MCF 10A (cell line): ENCODE results near the gene CENPA. TPM values are rescaled to one million over a fixed set of nuclear protein-coding genes. Genes with fewer than 3 reads are reported as not detected.
A peak's percentile ranks its signal among the peaks of the same experiment; 100 is the strongest.

Source experiments
- BruUV-seq: library from RNA; stranded (reverse); fragments of 400-500 nt; replicated peaks from 2 replicates; lab custom pipeline; 2021; lab: Mats Ljungman, UMichigan
- CTCF ChIA-PET: fragments of 300-600 bp; sonication (Branson Sonifier 250); formaldehyde crosslinking; extraction: SDS; loops from one replicate; lab custom pipeline; 2021; ENCODE audit warnings: antibody characterized with exemption, inconsistent platforms; lab: Yijun Ruan, JAX
- POLR2A ChIA-PET: fragments of 300-600, 350-650 bp; sonication (Branson Sonifier 250); formaldehyde crosslinking; extraction: SDS; loops from one replicate; lab custom pipeline; 2020; ENCODE audit warnings: antibody characterized with exemption, inconsistent platforms; lab: Yijun Ruan, JAX
- DNase-seq: peaks from one replicate; pipeline ENCODE4 v3.0.0-alpha.2; 2018; ENCODE audit not compliant: unreplicated experiment
- H3K27ac Mint-ChIP-seq: one replicate; pipeline ENCODE4 v1.8.0; 2022; ENCODE audit warnings: mild to moderate bottlenecking, low read depth, mixed read lengths; ENCODE audit not compliant: unreplicated experiment
- H3K27me3 Mint-ChIP-seq: one replicate; pipeline ENCODE4 v1.8.0; 2022; ENCODE audit warnings: mixed read lengths; ENCODE audit not compliant: insufficient read depth, unreplicated experiment
- H3K36me3 Mint-ChIP-seq: one replicate; pipeline ENCODE4 v1.8.0; 2022; ENCODE audit warnings: mild to moderate bottlenecking, moderate library complexity, mixed read lengths; ENCODE audit not compliant: insufficient read depth, unreplicated experiment
- H3K4me1 Mint-ChIP-seq: one replicate; pipeline ENCODE4 v1.8.0; 2022; ENCODE audit warnings: mixed read lengths; ENCODE audit not compliant: insufficient read depth, unreplicated experiment
- H3K4me3 Mint-ChIP-seq: one replicate; pipeline ENCODE4 v1.8.0; 2022; ENCODE audit warnings: mild to moderate bottlenecking, moderate library complexity, mixed read lengths; ENCODE audit not compliant: unreplicated experiment
- H3K9me3 Mint-ChIP-seq: one replicate; pipeline ENCODE4 v1.8.0; 2022; ENCODE audit warnings: mixed read lengths; ENCODE audit not compliant: unreplicated experiment
- CTCF ChIP-seq: fragments of 200-600 bp; IDR thresholded peaks from one replicate; pipeline ENCODE4 v1.8.0; 2022; ENCODE audit warnings: antibody characterized with exemption, mild to moderate bottlenecking; ENCODE audit not compliant: unreplicated experiment
- intact Hi-C: fragments of 100-400 bp; cut with micrococcal nuclease; formaldehyde crosslinking; loops from 2 replicates; pipeline ENCODE4 v1.14.1; 2022
- total RNA-seq: library from RNA; stranded (reverse); gene quantifications from 2 replicates; pipeline ENCODE4 v1.2.3, GENCODE V29; 2022

Gene CENPA
- total RNA-seq, 1 experiment from 2014 or later = 35.1 TPM

DNA sequence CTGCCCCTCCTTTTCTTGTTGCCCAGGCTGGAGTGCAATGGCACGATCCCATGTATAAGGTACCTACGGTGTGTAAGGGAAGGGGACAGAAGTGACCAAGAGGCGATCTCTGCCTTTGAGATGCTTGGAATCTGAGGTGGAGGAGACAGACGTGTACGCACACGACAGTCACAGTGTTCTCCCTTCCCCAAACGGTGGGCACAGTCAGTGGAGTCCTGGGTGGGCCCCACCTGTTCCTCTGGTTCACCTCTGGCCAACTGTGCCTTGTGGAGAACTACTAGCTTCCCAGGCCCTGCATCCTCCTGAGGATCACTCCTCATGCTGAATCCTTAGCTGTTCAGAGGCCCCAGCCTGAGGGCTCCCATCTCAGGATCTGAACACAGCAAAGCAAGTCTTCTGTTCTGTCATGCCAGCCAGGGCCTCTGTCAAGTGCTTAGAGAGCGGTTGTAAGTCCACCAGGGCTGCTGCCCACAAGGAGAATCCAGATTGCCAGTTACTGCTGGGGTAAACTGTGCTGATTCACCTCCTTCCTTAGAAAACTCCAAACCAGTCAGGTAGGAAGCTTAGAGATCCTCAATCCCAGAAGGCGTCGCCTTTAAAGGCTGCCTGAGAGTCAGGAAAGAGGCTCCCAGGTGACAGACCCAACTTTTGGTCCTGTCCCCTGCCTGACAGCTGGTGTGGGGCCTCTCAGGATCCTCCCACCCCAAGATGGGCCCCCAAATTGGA lies 20.2 kb upstream of the CENPA start:
- CTCF ChIA-PET = interaction anchor here (0.6 to 1.2 kb wide), 3 partner anchors 8 to 80 kb away, joined by 3 to 5 read pairs (median 3); no protein-coding TSS in a partner anchor
- peaks cover 6% of the 10 kb centered on the region for H3K36me3 Mint-ChIP-seq
- H3K4me3 Mint-ChIP-seq = peak overlapping the region; percentile 73
- BruUV-seq = no TSS peak
- no peaks in the 10 kb centered on the region for H3K27me3 Mint-ChIP-seq
- POLR2A ChIA-PET = interaction anchor here (1.6 to 1.7 kb wide), 2 partner anchors 10 to 20 kb away, joined by 3 to 5 read pairs; partner anchors contain the start of gene CENPA
- no peak for DNase-seq
- intact Hi-C loops = no loop called here
- H3K9me3 Mint-ChIP-seq = no peaks in the 10 kb centered on the region
- H3K4me1 Mint-ChIP-seq = peaks cover 27% of the 10 kb centered on the region
- H3K27ac Mint-ChIP-seq = peak overlapping the region; percentile 86
- TF ChIP-seq CTCF = no peak

GRCh38 chr2:26767129-26767528 lies 18.7 kb upstream of the CENPA start:
- Mint-ChIP-seq H3K9me3 (no peaks in the 10 kb centered on the region), H3K4me1 (peaks cover 41% of the 10 kb centered on the region), H3K27me3 (no peaks in the 10 kb centered on the region), H3K27ac (peak overlapping the region; percentile 39), H3K4me3 (peak overlapping the region; percentile 37), H3K36me3 (peaks cover 6% of the 10 kb centered on the region)
- TF ChIP-seq CTCF = no peak
- POLR2A ChIA-PET = interaction anchor here (1.3 kb wide), 1 partner anchor 18 kb away, joined by 6 read pairs; the partner anchor contains the start of gene CENPA
- intact Hi-C loops = no loop called here
- BruUV-seq = no TSS peak
- DNase-seq = no peak
- CTCF ChIA-PET = no interaction called here

DNA sequence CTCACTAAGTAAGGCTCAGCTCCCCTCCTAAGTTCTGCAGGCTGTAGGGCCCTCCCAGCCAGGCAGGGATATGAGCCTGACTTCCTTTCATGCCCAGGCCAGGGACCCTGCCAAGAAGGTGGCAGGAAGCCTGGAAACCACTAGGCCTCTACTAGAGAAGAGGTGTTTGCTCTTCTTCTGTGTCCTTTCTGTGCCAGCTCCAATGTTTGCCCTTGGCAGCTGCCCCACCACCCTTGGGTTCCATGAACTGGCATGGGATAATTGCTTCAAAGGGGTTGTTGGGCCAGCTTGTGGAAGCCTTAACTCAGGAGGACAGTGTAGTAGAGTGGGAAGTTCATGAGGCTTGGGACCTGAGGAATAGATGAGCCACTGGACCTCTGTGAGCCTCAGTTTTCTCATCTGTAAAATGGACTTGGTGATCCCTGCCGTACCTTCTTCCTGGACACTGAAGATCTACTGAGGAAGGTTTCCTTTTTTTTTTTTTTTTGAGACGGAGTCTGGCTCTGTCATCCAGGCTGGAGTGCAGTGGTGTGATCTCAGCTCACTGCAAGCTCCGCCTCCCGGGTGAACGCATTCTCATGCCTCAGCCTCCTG lies 17.9 kb upstream of the CENPA start:
- H3K27me3 Mint-ChIP-seq = no peaks in the 10 kb centered on the region
- BruUV-seq = no TSS peak
- CTCF ChIA-PET = interaction anchor here (0.9 to 2.4 kb wide), 2 partner anchors 162 to 368 kb away, joined by 3 to 8 read pairs; no protein-coding TSS in a partner anchor
- peaks cover 49% of the 10 kb centered on the region for H3K4me1 Mint-ChIP-seq
- no peak overlapping the region for H3K4me3 Mint-ChIP-seq
- TF ChIP-seq CTCF = no peak
- peak overlapping the region; percentile 39 for H3K27ac Mint-ChIP-seq
- peaks cover 6% of the 10 kb centered on the region for H3K36me3 Mint-ChIP-seq
- intact Hi-C loops = no loop called here
- no peak for DNase-seq
- POLR2A ChIA-PET = interaction anchor here (1.0 to 2.2 kb wide), 2 partner anchors 15 to 522 kb away, joined by 4 to 6 read pairs; no protein-coding TSS in a partner anchor
- no peaks in the 10 kb centered on the region for H3K9me3 Mint-ChIP-seq

- Mint-ChIP-seq H3K9me3 (no peaks in the 10 kb centered on the region), H3K36me3 (peaks cover 6% of the 10 kb centered on the region), H3K27me3 (no peaks in the 10 kb centered on the region), H3K4me3 (peak overlapping the region; percentile 40), H3K4me1 (peaks cover 50% of the 10 kb centered on the region), H3K27ac (peak overlapping the region; percentile 87)
- BruUV-seq = no TSS peak
- POLR2A ChIA-PET = interaction anchor here (0.8 to 2.2 kb wide), 9 partner anchors 9 to 522 kb away, joined by 3 to 13 read pairs (median 5); partner anchors contain the start of genes CENPA and SELENOI
- no peak for DNase-seq
- CTCF ChIA-PET = interaction anchor here (0.7 to 2.4 kb wide), 5 partner anchors 161 to 369 kb away, joined by 3 to 8 read pairs (median 3); no protein-coding TSS in a partner anchor
- no peak for TF ChIP-seq CTCF
- intact Hi-C loops = no loop called here
These were observed 17.1 kb upstream of the CENPA start for GRCh38 chr2:26768759-26769088.
